ENCODE data around the gene ZDHHC16. TPM values are rescaled to one million over a fixed set of nuclear protein-coding genes. Genes with fewer than 3 reads are reported as not detected.
"Not testable (repeated sequence)": the region's sequence is repeated elsewhere in the genome, so short reads cannot be mapped to it uniquely, and the experiment has no call there.

ZDHHC16 gene
- total and polyA plus RNA-seq, 2 experiments from 2014 or later, result 30.8 to 85.5 TPM

DNA sequence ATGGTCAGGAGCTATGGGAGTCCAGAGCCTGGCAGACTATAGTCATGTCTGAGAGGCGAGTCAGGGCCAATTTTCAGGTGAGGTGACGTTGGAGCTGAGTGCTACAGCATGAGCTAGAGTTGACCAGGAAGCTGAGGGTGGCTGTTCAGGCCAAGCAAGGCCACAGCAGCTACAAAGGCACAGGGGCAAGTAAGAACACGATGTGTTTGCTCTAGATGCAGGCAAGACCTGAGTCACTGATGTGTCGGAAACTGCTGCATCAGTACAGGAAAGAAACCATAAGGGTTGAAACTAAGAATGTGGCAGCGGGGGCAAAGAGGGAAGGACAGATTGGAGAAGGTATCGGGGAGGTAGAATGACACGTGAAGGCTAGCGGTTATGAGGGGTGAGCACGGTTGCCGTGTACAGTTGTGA is 33.1 kb upstream of the ZDHHC16 start:
- no peak for DNase-seq (ENCODE audit: low read depth in 1 of 2, low spot score in 1 of 2)

DNA sequence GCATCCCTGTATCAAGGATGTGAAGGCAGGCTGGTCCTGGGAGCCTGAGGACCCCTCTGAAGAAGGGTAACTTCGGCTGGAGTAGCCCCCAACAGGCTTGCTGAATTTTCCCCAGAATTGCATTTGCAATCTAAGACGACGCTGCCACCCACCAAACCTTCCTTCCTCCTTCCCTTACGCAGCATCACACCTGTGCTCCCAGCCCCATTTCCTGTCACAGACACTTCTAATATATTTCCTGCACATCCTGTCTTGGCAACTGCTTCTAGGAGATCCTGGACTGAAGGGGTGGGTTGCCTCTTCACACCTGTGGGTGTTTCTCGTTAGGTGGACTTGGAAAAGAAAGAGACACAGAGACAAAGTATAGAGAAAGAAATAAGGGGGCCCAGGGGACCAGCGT is 29.4 kb upstream of the ZDHHC16 start:
- DNase-seq (ENCODE audit: low read depth in 1 of 2, low spot score in 1 of 2), result no peak
- no peaks in the 10 kb centered on the region for H3K4me1 ChIP-seq (ENCODE audit: low read depth)
- no peaks in the 10 kb centered on the region for H3K27me3 ChIP-seq
- H3K27ac ChIP-seq, result no peak overlapping the region
- H3K36me3 ChIP-seq, result no peaks in the 10 kb centered on the region
- H3K9me3 ChIP-seq (ENCODE audit: low read depth), result no peaks in the 10 kb centered on the region
- TF ChIP-seq, protein P1, sequence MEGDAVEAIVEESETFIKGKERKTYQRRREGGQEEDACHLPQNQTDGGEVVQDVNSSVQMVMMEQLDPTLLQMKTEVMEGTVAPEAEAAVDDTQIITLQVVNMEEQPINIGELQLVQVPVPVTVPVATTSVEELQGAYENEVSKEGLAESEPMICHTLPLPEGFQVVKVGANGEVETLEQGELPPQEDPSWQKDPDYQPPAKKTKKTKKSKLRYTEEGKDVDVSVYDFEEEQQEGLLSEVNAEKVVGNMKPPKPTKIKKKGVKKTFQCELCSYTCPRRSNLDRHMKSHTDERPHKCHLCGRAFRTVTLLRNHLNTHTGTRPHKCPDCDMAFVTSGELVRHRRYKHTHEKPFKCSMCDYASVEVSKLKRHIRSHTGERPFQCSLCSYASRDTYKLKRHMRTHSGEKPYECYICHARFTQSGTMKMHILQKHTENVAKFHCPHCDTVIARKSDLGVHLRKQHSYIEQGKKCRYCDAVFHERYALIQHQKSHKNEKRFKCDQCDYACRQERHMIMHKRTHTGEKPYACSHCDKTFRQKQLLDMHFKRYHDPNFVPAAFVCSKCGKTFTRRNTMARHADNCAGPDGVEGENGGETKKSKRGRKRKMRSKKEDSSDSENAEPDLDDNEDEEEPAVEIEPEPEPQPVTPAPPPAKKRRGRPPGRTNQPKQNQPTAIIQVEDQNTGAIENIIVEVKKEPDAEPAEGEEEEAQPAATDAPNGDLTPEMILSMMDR (IDR thresholded peaks at IDR 0.05; ENCODE audit: low read depth, low read length), result no peak
- no peak overlapping the region for H3K4me3 ChIP-seq

More for the DNA sequence above, 33.1 kb upstream of the ZDHHC16 start:
- H3K27ac ChIP-seq, result no peak overlapping the region
- H3K4me3 ChIP-seq, result no peak overlapping the region
- H3K9me3 ChIP-seq (ENCODE audit: low read depth), result no peaks in the 10 kb centered on the region
- H3K4me1 ChIP-seq (ENCODE audit: low read depth), result no peaks in the 10 kb centered on the region
- no peaks in the 10 kb centered on the region for H3K36me3 ChIP-seq
- TF ChIP-seq, protein P1 (IDR thresholded peaks at IDR 0.05; ENCODE audit: low read depth, low read length), result no peak
- no peaks in the 10 kb centered on the region for H3K27me3 ChIP-seq

- H3K27me3 ChIP-seq; H3K4me1 ChIP-seq (ENCODE audit: low read depth); H3K9me3 ChIP-seq (ENCODE audit: low read depth); DNase-seq (ENCODE audit: low read depth in 1 of 2, low spot score in 1 of 2); H3K36me3 ChIP-seq; H3K4me3 ChIP-seq: not testable (repeated sequence)
- peak overlapping the region; percentile 68 for H3K27ac ChIP-seq
These were observed 22.2 kb upstream of the ZDHHC16 start for GRCh38 chr10:97423757-97424098.

GRCh38 chr10:97425964-97426775 is 19.8 kb upstream of the ZDHHC16 start, which contains the start of gene PGAM1:
Gene PGAM1 (plus strand): TSS chr10:97426191. CDS start chr10:97426308, 117 bp downstream.
- TF ChIP-seq, protein P1 (IDR thresholded peaks at IDR 0.05; ENCODE audit: low read depth, low read length), result peak; percentile 60
- DNase-seq (ENCODE audit: low read depth in 1 of 2, low spot score in 1 of 2), result peak; percentile 95 to 98
- Histone ChIP-seq H3K9me3 (ENCODE audit: low read depth) (no peaks in the 10 kb centered on the region), H3K36me3 (peaks cover 19% of the 10 kb centered on the region), H3K27me3 (no peaks in the 10 kb centered on the region), H3K4me1 (ENCODE audit: low read depth) (peaks cover 11% of the 10 kb centered on the region), H3K27ac (peak within 1 kb of the TSS; percentile 68), H3K4me3 (peak within 1 kb of the TSS; percentile 62)

- Histone ChIP-seq H3K27me3 (no peaks in the 10 kb centered on the region), H3K9me3 (ENCODE audit: low read depth) (no peaks in the 10 kb centered on the region), H3K36me3 (peaks cover 27% of the 10 kb centered on the region), H3K4me3 (peak overlapping the region; percentile 62), H3K4me1 (ENCODE audit: low read depth) (peaks cover 11% of the 10 kb centered on the region), H3K27ac (peak overlapping the region; percentile 68)
- peak in 1 of 2 donors; percentile 39 for DNase-seq (ENCODE audit: low read depth in 1 of 2, low spot score in 1 of 2)
- TF ChIP-seq, protein P1 (IDR thresholded peaks at IDR 0.05; ENCODE audit: low read depth, low read length), result no peak
These were observed 19.0 kb upstream of the ZDHHC16 start for GRCh38 chr10:97426776-97427570.

Measured in cardiac muscle cell (in vitro differentiated cells and primary cell).